CD14-positive monocyte (primary cell): ENCODE results near the gene ADK. TPM values are rescaled to one million over a fixed set of nuclear protein-coding genes. Genes with fewer than 3 reads are reported as not detected.

Experiments used
- DNase-seq, 3 donors: peaks; one replicate each; pipeline ENCODE4 v3.0.0-alpha.2; 2011 to 2022
- H2AFZ ChIP-seq: 2 replicates; pipeline ENCODE4 v1.6.0; 2012; ENCODE audit warnings: mild to moderate bottlenecking, low read depth, low read length, inconsistent platforms; ENCODE audit not compliant: insufficient read depth, poor library complexity, severe bottlenecking
- H3K27ac ChIP-seq, 2 donors: 1 replicate in 1 of 2; 2 replicates in 1 of 2; pipeline ENCODE4 v1.5.1; 2012 to 2013; ENCODE audit warnings: low read length in 2 of 2, control low read depth in 1 of 2, inconsistent platforms in 1 of 2, low read depth in 1 of 2, mild to moderate bottlenecking in 1 of 2
- H3K27me3 ChIP-seq, 2 donors: one replicate each; pipeline versions ENCODE4 v1.6.0 to v1.6.1; 2011 to 2013; ENCODE audit warnings: low read length in 2 of 2; ENCODE audit not compliant: control insufficient read depth in 2 of 2, insufficient read depth in 2 of 2
- H3K36me3 ChIP-seq, 2 donors: replicated peaks in 1 of 2; 1 replicate in 1 of 2; 2 replicates in 1 of 2; pipeline versions ENCODE4 v1.5.1 to v1.6.1; 2012 to 2013; ENCODE audit warnings: low read length in 2 of 2, control low read depth in 1 of 2, inconsistent platforms in 1 of 2, mild to moderate bottlenecking in 1 of 2; ENCODE audit not compliant: insufficient read depth in 2 of 2, control insufficient read depth in 1 of 2
- H3K4me1 ChIP-seq, 2 donors: 1 replicate in 1 of 2; 2 replicates in 1 of 2; pipeline versions ENCODE4 v1.5.1 to v1.6.1; 2012 to 2013; ENCODE audit warnings: low read length in 2 of 2, control low read depth in 1 of 2, inconsistent platforms in 1 of 2, mild to moderate bottlenecking in 1 of 2, moderate library complexity in 1 of 2; ENCODE audit not compliant: insufficient read depth in 2 of 2, control insufficient read depth in 1 of 2
- H3K4me2 ChIP-seq: replicated peaks from 2 replicates; pipeline ENCODE3; 2012; ENCODE audit warnings: low read length, moderate library complexity, mild to moderate bottlenecking; ENCODE audit not compliant: poor library complexity, severe bottlenecking; ENCODE audit errors: extremely low read depth
- H3K4me3 ChIP-seq, 3 experiments: fragments of 200-600 bp in 1 of 3; sonication (generic) in 1 of 3; replicated peaks in 1 of 3; 1 replicate in 2 of 3; 2 replicates in 1 of 3; pipeline ENCODE4 v1.5.1; 2011 to 2013; ENCODE audit warnings: low read length in 3 of 3, mild to moderate bottlenecking in 3 of 3, control low read depth in 2 of 3, low read depth in 2 of 3, inconsistent platforms in 1 of 3, moderate library complexity in 1 of 3
- H3K79me2 ChIP-seq: 2 replicates; pipeline ENCODE4 v1.6.0; 2012; ENCODE audit warnings: mild to moderate bottlenecking, control low read depth, inconsistent platforms, low read length, moderate library complexity; ENCODE audit not compliant: insufficient read depth
- H3K9ac ChIP-seq: 2 replicates; pipeline ENCODE4 v1.6.0; 2017; ENCODE audit warnings: low read length, mild to moderate bottlenecking; ENCODE audit not compliant: insufficient read depth, poor library complexity, severe bottlenecking
- H3K9me3 ChIP-seq, 2 donors: replicated peaks in 1 of 2; 1 replicate in 1 of 2; 2 replicates in 1 of 2; pipeline versions ENCODE4 v1.5.1 to v1.6.1; 2012 to 2013; ENCODE audit warnings: low read length in 2 of 2, control low read depth in 1 of 2; ENCODE audit not compliant: control insufficient read depth in 1 of 2, insufficient read depth in 1 of 2
- H4K20me1 ChIP-seq: 2 replicates; pipeline ENCODE4 v1.6.0; 2012; ENCODE audit warnings: mild to moderate bottlenecking, low read length, control low read depth, moderate library complexity; ENCODE audit not compliant: insufficient read depth
- H3K27ac Mint-ChIP-seq, 7 donors: one replicate each; pipeline ENCODE4 v1.8.0; 2020; ENCODE audit warnings: mild to moderate bottlenecking in 7 of 7, mixed read lengths in 7 of 7, moderate library complexity in 6 of 7, inconsistent platforms in 2 of 7
- H3K27me3 Mint-ChIP-seq, 3 donors: one replicate each; pipeline ENCODE4 v1.8.0; 2021 to 2022; ENCODE audit warnings: low read depth in 3 of 3, mild to moderate bottlenecking in 3 of 3, mixed read lengths in 3 of 3, moderate library complexity in 3 of 3, inconsistent platforms in 1 of 3
- H3K36me3 Mint-ChIP-seq, 2 donors: one replicate each; pipeline ENCODE4 v1.8.0; 2020; ENCODE audit warnings: mixed read lengths in 2 of 2, inconsistent platforms in 1 of 2, mild to moderate bottlenecking in 1 of 2
- H3K4me1 Mint-ChIP-seq: one replicate; pipeline ENCODE4 v1.8.0; 2020; ENCODE audit warnings: mild to moderate bottlenecking, mixed read lengths
- H3K4me3 Mint-ChIP-seq, 2 donors: one replicate each; pipeline ENCODE4 v1.8.0; 2020; ENCODE audit warnings: mild to moderate bottlenecking in 2 of 2, mixed read lengths in 2 of 2, moderate library complexity in 1 of 2
- H3K9me3 Mint-ChIP-seq, 7 donors: one replicate each; pipeline ENCODE4 v1.8.0; 2020 to 2022; ENCODE audit warnings: mixed read lengths in 7 of 7, mild to moderate bottlenecking in 6 of 7, moderate library complexity in 6 of 7, inconsistent platforms in 2 of 7
- CTCF ChIP-seq: fragments of 200-600 bp; IDR thresholded peaks from one replicate; pipeline ENCODE4 v1.8.0; 2022; ENCODE audit warnings: antibody characterized with exemption, mild to moderate bottlenecking
- WGBS: methylation state at CpG from one replicate; pipeline ENCODE4 v1.1.5; 2013; ENCODE audit warnings: missing lambda C conversion rate; ENCODE audit not compliant: insufficient coverage; 5-methylcytosine and 5-hydroxymethylcytosine counted together
- intact Hi-C, 2 donors: fragments of 100-400 bp; cut with micrococcal nuclease; formaldehyde crosslinking; loops; one replicate each; pipeline versions ENCODE4 v1.15.0 to v1.15.1; 2023
- polyA plus RNA-seq, 3 donors: library from polyadenylated mRNA; depleted of rRNA in 1 of 3; unstranded in 2 of 3; stranded (reverse) in 1 of 3; fragments of 300-500 nt in 2 of 3; fragments of >200 nt in 1 of 3; fragmentation: Illumina TruSeq in 2 of 3; gene quantifications; 1 replicate in 2 of 3; 2 replicates in 1 of 3; pipeline ENCODE4 v1.2.3, GENCODE V29; 2012 to 2021

The ADK gene
- polyA plus RNA-seq, 3 donors = 6.4 to 38.2 (median 35.7) TPM

GRCh38 chr10:74514322-74514721, 363.3 kb downstream of the ADK start:
- peaks cover 20 to 32% of the 10 kb centered on the region in 2 donors for H3K9me3 ChIP-seq

GRCh38 chr10:74518061-74518460, 367.0 kb downstream of the ADK start:
- Mint-ChIP-seq H3K4me1 (peaks cover 5% of the 10 kb centered on the region), H3K4me3 (no peak overlapping the region), H3K36me3 (peaks cover 13 to 27% of the 10 kb centered on the region in 2 donors), H3K9me3 (peaks cover 15 to 30% (median 20%) of the 10 kb centered on the region in 7 donors), H3K27ac (no peak overlapping the region), H3K27me3 (no peaks in the 10 kb centered on the region)
- intact Hi-C loops = no loop called here
- Histone ChIP-seq H3K4me2 (no peak overlapping the region), H3K79me2 (no peaks in the 10 kb centered on the region), H4K20me1 (no peaks in the 10 kb centered on the region), H2AFZ (no peak overlapping the region), H3K27me3 (no peaks in the 10 kb centered on the region), H3K9ac (no peak overlapping the region), H3K4me1 (no peaks in the 10 kb centered on the region), H3K9me3 (peaks cover 15% of the 10 kb centered on the region in 2 donors), H3K4me3 (no peak overlapping the region), H3K27ac (no peak overlapping the region), H3K36me3 (no peaks in the 10 kb centered on the region)
- no peak for TF ChIP-seq CTCF
- no peak for DNase-seq
- WGBS = 100% methylated on average over 1 of the region's 1 CpG

More at GRCh38 chr10:74514322-74514721, 363.3 kb downstream of the ADK start:
- Histone ChIP-seq H2AFZ (no peak overlapping the region), H3K27me3 (no peaks in the 10 kb centered on the region), H3K27ac (no peak overlapping the region), H4K20me1 (no peaks in the 10 kb centered on the region), H3K4me3 (no peak overlapping the region), H3K4me1 (no peaks in the 10 kb centered on the region), H3K79me2 (no peaks in the 10 kb centered on the region), H3K36me3 (no peaks in the 10 kb centered on the region), H3K9ac (no peak overlapping the region), H3K4me2 (no peak overlapping the region)
- TF ChIP-seq CTCF = no peak
- H3K36me3 Mint-ChIP-seq = peaks cover 13 to 43% of the 10 kb centered on the region in 2 donors
- no peak overlapping the region for H3K27ac Mint-ChIP-seq
- no peak for DNase-seq
- no peak overlapping the region for H3K4me3 Mint-ChIP-seq
- intact Hi-C loops = no loop called here
- no peaks in the 10 kb centered on the region for H3K4me1 Mint-ChIP-seq
- no CpG with 5 or more reads among the region's 1 CpG for WGBS
- peaks cover 30 to 57% (median 38%) of the 10 kb centered on the region in 7 donors for H3K9me3 Mint-ChIP-seq
- H3K27me3 Mint-ChIP-seq = no peaks in the 10 kb centered on the region
